PC-9 (cell line): ENCODE data around the gene ACADS. TPM values are rescaled to one million over a fixed set of nuclear protein-coding genes. Genes with fewer than 3 reads are reported as not detected.

Experiments used
- BruUV-seq: library from RNA; stranded (reverse); fragments of 400-500 nt; replicated peaks from 2 replicates; lab custom pipeline; 2021; lab: Mats Ljungman, UMichigan
- CTCF ChIA-PET: fragments of 300-600 bp; sonication (Branson Sonifier 250); formaldehyde crosslinking; loops from one replicate; lab custom pipeline; 2022; ENCODE audit warnings: antibody characterized with exemption; lab: Charles Lee
- POLR2A ChIA-PET: fragments of 300-600 bp; sonication (Branson Sonifier 250); formaldehyde crosslinking; loops from one replicate; lab custom pipeline; 2022; ENCODE audit warnings: antibody characterized with exemption; ENCODE audit not compliant: unreplicated experiment; lab: Charles Lee
- DNase-seq, 2 experiments: peaks; one replicate each; pipeline versions ENCODE4 v3.0.0 to v3.0.0-alpha.2; 2015 to 2022; ENCODE audit warnings: mixed read lengths in 1 of 2
- H2AFZ ChIP-seq: fragments of 200-600 bp; sonication (generic); 2 replicates; pipeline ENCODE4 v1.8.1; 2017; ENCODE audit warnings: antibody characterized with exemption
- H3F3A ChIP-seq: fragments of 200-600 bp; sonication (generic); 2 replicates; pipeline ENCODE4 v1.8.1; 2017; ENCODE audit warnings: antibody characterized with exemption, mild to moderate bottlenecking, low read depth; ENCODE audit not compliant: insufficient read depth
- H3K27ac ChIP-seq: fragments of 200-600 bp; sonication (generic); 2 replicates; pipeline ENCODE4 v1.6.1; 2016; ENCODE audit warnings: mixed run types
- H3K27me3 ChIP-seq: fragments of 200-600 bp; sonication (generic); 2 replicates; pipeline ENCODE4 v1.6.1; 2016; ENCODE audit warnings: low read depth, mixed run types; ENCODE audit not compliant: insufficient read depth
- H3K36me3 ChIP-seq: fragments of 200-600 bp; sonication (generic); 2 replicates; pipeline ENCODE4 v1.6.1; 2016; ENCODE audit warnings: low read depth, mixed run types
- H3K4me1 ChIP-seq: fragments of 200-600 bp; sonication (generic); replicated peaks from 2 replicates; pipeline ENCODE4 v1.6.1; 2016; ENCODE audit warnings: mixed run types; ENCODE audit not compliant: insufficient read depth
- H3K4me2 ChIP-seq: fragments of 200-600 bp; sonication (generic); 2 replicates; pipeline ENCODE4 v1.6.1; 2017; ENCODE audit warnings: mixed run types
- H3K4me3 ChIP-seq: fragments of 200-600 bp; sonication (generic); 2 replicates; pipeline ENCODE4 v1.6.1; 2016; ENCODE audit warnings: mixed run types
- H3K79me2 ChIP-seq: fragments of 200-600 bp; sonication (generic); 2 replicates; pipeline ENCODE4 v1.6.1; 2017; ENCODE audit warnings: low read depth, mixed run types
- H3K9me2 ChIP-seq: fragments of 200-600 bp; sonication (generic); 2 replicates; pipeline ENCODE4 v1.8.1; 2017; ENCODE audit warnings: mild to moderate bottlenecking; ENCODE audit not compliant: insufficient read depth
- H3K9me3 ChIP-seq: fragments of 200-600 bp; sonication (generic); 2 replicates; pipeline ENCODE4 v1.8.1; 2016; ENCODE audit warnings: low read depth; ENCODE audit not compliant: insufficient read depth
- H4K20me1 ChIP-seq: fragments of 200-600 bp; sonication (generic); 2 replicates; pipeline ENCODE4 v1.8.1; 2017; ENCODE audit not compliant: insufficient read depth
- CTCF ChIP-seq: fragments of 200-600 bp; sonication (generic); conservative IDR thresholded peaks from 2 replicates; pipeline ENCODE4 v1.6.1; 2017; ENCODE audit warnings: mixed run types, antibody characterized with exemption, mild to moderate bottlenecking, moderate library complexity
- EZH2 ChIP-seq: fragments of 200-600 bp; sonication (generic); IDR thresholded peaks from 2 replicates; pipeline ENCODE4 v1.8.0; 2017; ENCODE audit warnings: antibody characterized with exemption, low read depth
- intact Hi-C: fragments of 100-400 bp; cut with micrococcal nuclease; formaldehyde crosslinking; loops from one replicate; pipeline ENCODE4 v1.10.0; 2022; ENCODE audit not compliant: unreplicated experiment
- total RNA-seq: library from RNA; stranded (reverse); gene quantifications from 2 replicates; pipeline ENCODE4 v1.2.3, GENCODE V29; 2021

The ACADS gene
- total RNA-seq, 1 experiment from 2014 or later, result 8.2 TPM

GRCh38 chr12:120719072-120719471 lies 6.6 kb upstream of the ACADS start:
- Histone ChIP-seq H3F3A (no peaks in the 10 kb centered on the region; the same call in 1 of the 2 replicates), H4K20me1 (no peaks in the 10 kb centered on the region), H3K9me2 (no peaks in the 10 kb centered on the region), H3K79me2 (no peaks in the 10 kb centered on the region), H3K36me3 (peaks cover 11% of the 10 kb centered on the region; the same call in 1 of the 2 replicates), H3K4me3 (no peak overlapping the region), H3K4me1 (no peaks in the 10 kb centered on the region), H3K27me3 (no peaks in the 10 kb centered on the region), H3K27ac (no peak overlapping the region), H2AFZ (no peak overlapping the region), H3K9me3 (no peaks in the 10 kb centered on the region), H3K4me2 (no peak overlapping the region)
- intact Hi-C loops, result no loop called here
- POLR2A ChIA-PET, result no interaction called here
- TF ChIP-seq CTCF, result no peak
- no peak for TF ChIP-seq EZH2
- CTCF ChIA-PET, result no interaction called here
- no peak for DNase-seq
- BruUV-seq, result no TSS peak

- H3K27me3 ChIP-seq, result no peaks in the 10 kb centered on the region
- no peak overlapping the region for H3K27ac ChIP-seq
- peaks cover 11% of the 10 kb centered on the region; the same call in 1 of the 2 replicates for H3K36me3 ChIP-seq
- no peaks in the 10 kb centered on the region for H4K20me1 ChIP-seq
- H3K9me2 ChIP-seq, result no peaks in the 10 kb centered on the region
- CTCF ChIA-PET, result interaction anchor here (0.6 kb wide), 1 partner anchor 133 kb away, joined by 3 read pairs; no protein-coding TSS in a partner anchor
- TF ChIP-seq CTCF (no peak), EZH2 (no peak)
- no TSS peak for BruUV-seq
- H2AFZ ChIP-seq, result no peak overlapping the region
- H3K4me1 ChIP-seq, result no peaks in the 10 kb centered on the region
- no peaks in the 10 kb centered on the region for H3K79me2 ChIP-seq
- DNase-seq, result no peak
- no peak overlapping the region for H3K4me3 ChIP-seq
- peaks cover 5% of the 10 kb centered on the region; the same call in 1 of the 2 replicates for H3F3A ChIP-seq
- no peak overlapping the region for H3K4me2 ChIP-seq
- POLR2A ChIA-PET, result no interaction called here
- intact Hi-C loops, result no loop called here
- H3K9me3 ChIP-seq, result no peaks in the 10 kb centered on the region
These were observed 6.0 kb upstream of the ACADS start for GRCh38 chr12:120719496-120720233.

- Histone ChIP-seq H3K36me3 (peaks cover 11% of the 10 kb centered on the region; the same call in 1 of the 2 replicates), H3K9me2 (no peaks in the 10 kb centered on the region), H3K9me3 (no peaks in the 10 kb centered on the region), H3K4me1 (no peaks in the 10 kb centered on the region; the same call in 1 of the 2 replicates), H3F3A (peaks cover 11% of the 10 kb centered on the region; the same call in 1 of the 2 replicates), H3K79me2 (no peaks in the 10 kb centered on the region), H2AFZ (no peak overlapping the region), H3K4me2 (no peak overlapping the region), H3K27ac (no peak overlapping the region), H4K20me1 (no peaks in the 10 kb centered on the region), H3K4me3 (no peak overlapping the region), H3K27me3 (no peaks in the 10 kb centered on the region)
- POLR2A ChIA-PET, result no interaction called here
- CTCF ChIA-PET, result interaction anchor here (0.6 to 0.9 kb wide), 2 partner anchors 9 to 133 kb away, joined by 3 read pairs; no protein-coding TSS in a partner anchor
- DNase-seq, result no peak
- no peak for TF ChIP-seq CTCF
- no peak for TF ChIP-seq EZH2
- intact Hi-C loops, result no loop called here
- BruUV-seq, result no TSS peak
These were observed 5.2 kb upstream of the ACADS start for GRCh38 chr12:120720234-120720986.
